SIG-M5 (cell line): ENCODE data around the gene IFT81.
"Not testable (repeated sequence)": the region's sequence is repeated elsewhere in the genome, so short reads cannot be mapped to it uniquely, and the experiment has no call there.

Experiments
- DNase-seq: peaks from one replicate; lab custom pipeline; 2025; lab: John Stamatoyannopoulos, UW

The IFT81 gene

DNA sequence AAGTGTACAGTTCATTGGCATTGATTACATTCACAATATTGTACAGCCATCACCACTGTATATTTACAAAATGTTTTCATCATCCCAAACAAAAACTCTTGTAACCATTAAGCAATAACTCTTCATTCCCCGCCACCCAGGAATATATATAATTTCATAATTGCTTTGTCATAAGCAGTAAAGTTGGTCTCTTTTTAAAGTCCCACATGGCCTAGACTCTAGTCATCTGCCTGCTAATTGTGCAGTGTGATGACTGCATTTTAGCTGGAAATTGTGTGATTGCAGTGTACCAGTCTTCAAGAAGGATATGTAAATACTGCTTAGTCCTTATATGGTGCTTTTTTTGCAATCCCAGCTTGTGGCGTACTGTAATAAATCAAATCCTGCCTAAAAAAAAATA is 81.8 kb downstream of the IFT81 start:
- no peak for DNase-seq

GRCh38 chr12:110211639-110212536 is 87.7 kb downstream of the IFT81 start:
- not testable (repeated sequence) for DNase-seq

DNA sequence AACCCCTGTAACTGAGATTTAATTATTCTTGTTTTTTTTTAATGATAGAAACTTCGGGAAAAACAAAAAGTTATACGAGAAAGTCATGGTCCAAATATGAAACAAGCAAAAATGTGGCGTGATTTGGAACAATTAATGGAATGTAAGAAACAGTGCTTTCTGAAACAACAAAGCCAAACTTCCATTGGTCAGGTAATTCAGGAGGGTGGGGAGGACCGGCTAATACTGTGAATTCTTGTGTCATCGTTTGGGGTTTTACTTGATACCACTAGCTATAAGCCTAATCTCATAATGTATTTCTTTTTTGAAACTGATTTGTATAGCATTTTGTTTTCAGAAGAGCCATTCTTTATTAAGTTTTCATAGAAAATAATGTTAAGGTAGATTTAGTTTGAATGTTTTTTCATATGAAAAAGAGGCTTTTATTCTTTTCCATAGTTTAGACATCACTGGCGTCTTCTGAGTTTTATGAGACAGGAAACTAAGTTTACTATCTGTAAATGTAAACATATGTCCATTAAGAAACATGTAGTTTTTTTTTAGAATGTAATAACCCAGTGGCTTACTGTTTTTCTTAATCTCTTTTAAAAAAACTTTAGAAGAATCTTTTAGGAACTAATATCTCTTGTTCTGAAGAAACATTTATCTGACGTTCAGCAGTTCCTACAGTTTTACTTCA is 94.0 kb downstream of the IFT81 start:
- no peak for DNase-seq

DNA sequence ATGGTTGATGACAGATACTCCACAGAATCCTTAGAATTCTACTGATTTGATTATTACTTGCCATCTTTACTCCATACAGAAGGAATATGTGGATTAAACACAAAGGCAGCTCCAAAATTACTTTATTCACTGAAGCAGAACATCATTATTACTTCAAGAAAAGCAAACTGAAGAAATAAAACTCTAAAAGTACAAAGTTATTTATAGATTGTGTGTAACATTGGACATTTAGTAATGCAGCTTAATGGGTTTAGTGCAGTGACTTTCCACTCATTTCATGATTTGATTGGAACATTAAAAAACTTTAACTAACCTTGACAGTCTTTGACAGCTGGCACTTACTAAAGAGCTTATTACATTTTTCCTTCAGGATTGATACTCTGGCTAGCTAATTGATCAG is 97.9 kb downstream of the IFT81 start:
- DNase-seq, result no peak

DNA sequence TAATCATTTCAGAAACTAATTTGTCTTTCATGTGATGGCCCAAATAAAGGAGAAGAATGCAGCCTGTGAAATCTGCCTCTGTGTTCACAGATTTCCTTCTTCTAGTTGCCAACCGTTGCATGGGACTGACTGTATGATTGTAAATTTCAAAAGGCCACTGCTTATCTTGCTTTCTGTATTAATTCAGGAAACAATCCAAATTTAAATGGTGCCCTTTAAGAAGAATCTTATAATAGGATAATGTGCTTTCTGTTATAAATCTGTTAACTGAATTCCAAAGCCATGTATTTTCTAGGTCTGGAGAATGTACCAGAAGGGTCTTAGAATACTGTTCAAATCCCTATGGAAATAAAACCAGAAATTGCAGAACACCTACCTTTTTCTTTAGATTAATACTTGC is 98.3 kb downstream of the IFT81 start:
- no peak for DNase-seq

DNA sequence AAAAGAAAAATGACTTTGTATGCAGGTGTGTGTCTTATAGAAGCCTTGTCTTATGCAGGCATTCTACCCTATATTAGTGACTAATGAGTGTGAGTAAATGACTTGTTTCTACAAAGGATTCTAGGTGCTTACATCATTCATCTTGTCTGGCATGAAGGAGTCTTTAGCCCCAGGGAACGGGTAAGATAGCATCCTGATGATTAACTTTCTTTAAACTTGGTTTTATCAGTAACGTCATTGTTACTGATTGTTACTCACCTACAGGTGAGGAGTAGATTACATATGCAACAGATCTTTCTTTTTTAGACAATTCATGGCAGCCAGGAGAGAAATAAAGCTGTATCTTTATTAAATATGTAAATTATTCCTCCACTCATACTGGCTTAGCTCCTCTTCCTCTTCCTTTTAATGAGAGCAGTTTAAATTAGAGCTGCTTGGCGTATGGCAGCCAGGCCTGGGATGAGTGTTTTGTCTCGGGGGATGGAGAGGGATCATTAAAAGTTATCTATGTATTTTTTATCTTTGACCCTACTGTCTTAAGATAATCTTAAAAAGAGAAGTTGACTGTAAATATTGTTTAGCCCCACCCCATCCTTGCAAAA is 99.7 kb downstream of the IFT81 start:
- DNase-seq, result no peak

DNA sequence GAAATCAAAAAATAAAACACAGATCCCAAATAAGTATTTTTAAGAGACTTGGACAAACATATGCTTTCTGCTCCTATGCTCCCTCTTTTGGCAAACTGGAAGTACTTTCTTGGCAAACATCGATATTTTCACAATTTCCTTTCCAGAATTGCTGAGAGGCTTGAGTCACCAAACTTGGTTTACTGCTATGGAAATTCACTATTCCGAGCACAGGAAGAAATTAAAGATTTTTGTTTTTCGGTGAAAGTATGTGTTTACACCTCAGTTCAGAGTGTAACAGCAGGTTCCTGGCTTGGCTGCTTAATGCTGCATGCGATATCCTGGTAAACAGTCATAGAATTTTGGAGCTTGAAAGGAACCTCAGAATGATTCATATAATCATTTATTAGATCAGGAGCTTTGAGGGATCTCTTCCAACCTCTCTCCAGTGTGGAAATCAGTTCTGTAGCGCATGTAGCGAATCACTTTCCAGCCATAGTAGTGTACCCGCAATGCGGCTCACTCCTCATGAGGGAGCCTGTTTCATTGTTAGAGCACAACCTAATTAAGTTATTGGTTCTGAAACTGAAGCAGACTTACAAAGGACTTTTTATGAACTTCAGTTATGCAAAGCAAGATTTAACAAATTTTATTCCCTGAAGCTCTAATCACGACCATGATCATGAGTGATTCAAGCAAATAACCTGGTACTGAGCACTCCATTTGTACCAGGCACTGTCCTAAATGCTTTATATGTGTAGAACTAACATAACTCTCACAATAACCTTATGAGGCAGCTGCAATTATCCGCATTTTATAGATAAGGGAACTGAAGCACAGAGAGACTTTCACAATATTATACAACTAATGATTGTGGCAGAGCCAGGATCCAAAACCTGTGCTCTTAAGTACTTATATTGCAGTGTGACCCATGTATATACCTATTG is 100.5 kb downstream of the IFT81 start:
- no peak for DNase-seq

DNA sequence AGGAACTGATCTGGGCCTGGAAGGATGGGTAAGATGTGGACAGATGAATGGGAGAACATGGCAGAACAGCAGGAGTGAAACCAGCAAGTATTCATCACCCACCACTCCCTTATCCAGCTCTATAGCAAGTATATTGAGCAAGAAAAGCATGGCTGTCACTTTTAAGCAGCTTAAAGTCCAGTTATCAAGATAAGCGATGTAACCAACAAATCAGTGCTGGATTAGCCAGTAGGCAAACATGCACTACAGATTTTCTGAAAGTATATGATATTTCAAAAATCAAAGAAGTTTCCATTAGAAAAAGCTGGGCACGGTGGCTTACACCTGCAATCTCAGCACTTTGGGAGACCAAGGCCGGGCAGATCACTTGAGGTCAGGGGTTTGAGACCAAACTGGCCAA is 103.0 kb downstream of the IFT81 start:
- DNase-seq, result no peak

- DNase-seq, result not testable (repeated sequence)
Measured at GRCh38 chr12:110228348-110228747, 104.2 kb downstream of the IFT81 start.

- no peak for DNase-seq
Measured at GRCh38 chr12:110228756-110229155, 104.6 kb downstream of the IFT81 start.

DNA sequence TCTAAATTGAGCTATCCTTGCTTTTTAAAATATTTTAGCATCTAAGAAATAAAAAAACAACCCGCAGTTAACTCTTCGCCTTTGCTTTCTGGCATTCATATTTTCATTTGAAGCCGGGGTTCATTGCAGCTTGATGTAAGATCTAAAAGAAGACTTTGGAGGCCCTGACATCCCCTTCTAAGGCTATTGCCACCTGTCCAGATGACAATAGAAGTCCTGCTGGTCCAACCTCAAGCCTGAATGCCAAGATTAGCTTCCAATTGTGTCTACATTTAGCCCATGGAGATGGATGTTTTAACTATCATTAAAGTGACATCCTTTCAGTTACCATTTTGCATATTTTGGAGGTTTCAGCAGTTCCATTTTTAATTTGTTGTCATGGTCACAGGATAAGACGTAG is 105.3 kb downstream of the IFT81 start:
- no peak for DNase-seq

DNA sequence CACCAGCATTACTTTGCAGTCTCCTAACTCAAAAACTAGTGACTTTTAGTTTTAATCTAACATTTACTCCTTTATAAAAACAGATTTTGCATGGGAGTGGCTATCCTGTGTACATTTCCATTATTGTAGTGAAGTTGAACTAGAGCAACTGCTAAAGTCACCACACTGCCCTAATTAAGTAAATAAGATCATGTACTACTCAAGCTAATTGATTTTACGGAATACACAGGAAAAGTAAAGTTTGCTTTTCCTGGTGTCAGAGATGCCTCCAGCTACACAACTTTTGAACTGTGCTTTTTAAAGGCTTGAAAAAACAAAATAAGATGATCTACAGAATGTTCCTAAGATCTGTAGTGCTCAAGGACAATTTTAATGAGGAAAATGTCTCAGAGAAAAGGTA is 106.5 kb downstream of the IFT81 start:
- DNase-seq, result no peak

DNA sequence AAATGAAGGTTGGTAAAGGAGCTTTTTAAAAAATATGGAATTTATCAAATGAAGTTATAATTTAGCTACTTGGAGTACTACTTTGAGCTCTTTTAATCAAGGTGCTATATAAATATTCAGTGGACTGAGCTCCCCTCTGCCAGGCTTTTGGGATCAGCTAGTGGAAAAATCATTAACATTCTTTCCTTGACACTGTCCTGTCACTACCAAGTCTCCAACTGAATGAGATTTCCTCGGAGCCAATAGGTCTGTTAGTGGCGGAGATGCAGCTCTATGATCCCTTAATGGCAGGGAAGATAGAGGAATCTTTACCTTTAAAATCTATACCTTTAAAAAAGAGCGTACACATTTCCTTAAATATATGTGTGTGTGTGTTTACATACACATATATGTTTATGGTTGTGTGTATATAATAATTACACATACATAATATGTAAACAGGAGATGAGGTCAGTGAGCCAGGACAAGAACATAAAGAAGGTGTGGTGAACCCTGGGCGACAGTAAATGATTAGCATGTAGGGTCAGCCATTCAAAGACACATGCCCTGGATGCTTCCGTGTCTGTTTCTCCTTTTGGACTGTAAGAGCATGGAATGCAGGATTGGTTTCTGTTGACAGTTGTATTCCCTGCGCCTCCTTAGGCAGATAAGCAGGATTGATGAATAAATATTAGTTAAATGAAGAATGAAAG is 109.2 kb downstream of the IFT81 start:
- DNase-seq, result no peak

- no peak for DNase-seq
Measured at GRCh38 chr12:110234331-110234751, 110.2 kb downstream of the IFT81 start.

GRCh38 chr12:110234755-110235154 is 110.6 kb downstream of the IFT81 start:
- DNase-seq, result peak; percentile 56

DNA sequence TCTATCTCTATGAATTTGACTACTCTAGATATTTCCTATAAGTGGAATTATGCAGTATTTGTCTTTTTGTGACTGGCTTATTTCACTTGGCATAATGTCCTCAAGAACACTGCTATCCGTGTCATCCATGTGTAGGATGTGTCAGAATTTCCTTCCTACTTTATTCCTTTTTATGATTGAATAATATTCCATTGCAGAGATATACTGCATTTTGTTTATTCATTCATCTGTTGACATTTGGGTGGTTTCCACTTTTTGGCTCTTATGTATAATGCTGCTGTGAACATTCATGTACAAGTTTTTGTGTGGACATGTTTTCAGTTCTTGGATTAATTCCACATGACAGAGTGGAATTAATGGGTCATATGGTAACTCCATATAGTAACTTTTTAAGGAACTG is 111.2 kb downstream of the IFT81 start:
- DNase-seq, result no peak

GRCh38 chr12:110243227-110243626 is 119.1 kb downstream of the IFT81 start:
- DNase-seq, result no peak

DNA sequence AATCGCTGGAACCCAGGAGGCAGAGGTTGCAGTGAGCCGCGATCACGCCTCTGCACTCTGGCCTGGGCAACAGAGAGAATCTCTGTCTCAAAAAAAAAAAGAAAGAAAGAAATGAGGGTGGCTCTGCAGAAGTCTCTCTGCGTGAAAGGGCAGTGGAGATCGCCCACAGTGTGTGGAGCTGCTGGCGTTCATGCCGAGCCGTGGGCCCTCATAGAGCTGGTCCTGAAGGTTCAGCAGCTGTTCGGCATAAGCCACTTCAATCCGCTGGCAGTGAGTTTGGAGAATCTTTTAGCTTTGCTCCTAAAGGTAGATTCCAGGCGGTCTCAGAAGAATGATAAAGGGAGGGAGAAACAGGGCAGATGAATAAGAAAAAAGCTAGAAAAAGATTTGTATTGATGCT is 120.2 kb downstream of the IFT81 start:
- no peak for DNase-seq

- DNase-seq, result no peak
Measured at GRCh38 chr12:110244829-110245228, 120.7 kb downstream of the IFT81 start.

DNA sequence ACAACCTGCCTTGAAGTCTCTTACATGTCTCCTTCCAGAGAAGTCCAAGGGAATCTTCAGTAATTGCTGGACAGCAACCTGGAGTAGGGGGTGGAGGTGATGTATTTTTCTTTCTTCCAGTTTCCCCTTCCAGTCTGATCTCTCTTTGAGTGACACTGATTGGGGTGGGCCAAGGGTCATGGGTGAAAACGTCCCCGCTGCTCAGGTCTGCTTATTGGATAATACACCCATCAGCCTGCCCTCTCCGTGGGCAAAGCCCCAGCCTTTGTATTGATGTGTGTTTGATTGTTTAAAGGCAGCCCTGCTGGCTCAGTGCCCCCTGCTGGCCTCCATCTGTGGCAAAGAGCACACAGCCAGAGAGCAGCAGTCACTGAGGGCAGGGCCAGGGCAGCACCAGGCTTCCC is 121.2 kb downstream of the IFT81 start:
- no peak for DNase-seq

DNA sequence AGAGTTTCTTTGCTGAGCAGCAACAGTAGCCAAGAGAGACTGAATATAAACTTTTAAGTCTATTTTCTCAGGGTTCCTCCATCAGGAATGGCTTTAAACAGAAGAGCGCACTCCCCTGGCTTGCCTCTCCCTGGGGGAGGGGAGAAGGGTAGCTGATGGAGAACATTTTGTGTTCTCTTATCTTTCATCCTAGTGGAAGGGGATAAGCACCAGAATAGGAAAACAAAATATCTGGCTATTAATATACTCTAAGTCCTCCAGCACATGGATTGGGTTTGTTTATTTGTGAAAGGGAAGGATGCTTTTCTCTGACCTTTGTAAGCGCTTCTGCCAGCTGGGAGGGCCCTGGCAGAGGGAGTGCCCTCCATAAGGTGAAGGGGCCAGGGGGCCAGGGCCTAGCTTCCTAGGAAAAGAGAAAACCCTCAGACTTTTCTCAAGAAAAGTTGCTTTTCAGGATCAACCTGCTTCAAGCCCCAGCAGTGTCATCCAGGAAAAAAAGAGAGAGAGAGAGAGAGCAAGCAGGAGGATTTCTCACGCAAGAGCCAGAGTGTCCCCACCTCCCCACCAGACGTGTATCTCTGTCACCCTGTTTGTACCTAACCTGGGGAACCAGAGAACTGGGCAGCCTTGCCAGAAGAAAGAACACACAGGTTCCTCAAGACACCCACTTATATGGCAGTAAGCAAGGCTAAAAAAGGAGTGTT is 122.6 kb downstream of the IFT81 start:
- no peak for DNase-seq
